ENCODE data around the gene SH3D21.

The SH3D21 gene

DNA sequence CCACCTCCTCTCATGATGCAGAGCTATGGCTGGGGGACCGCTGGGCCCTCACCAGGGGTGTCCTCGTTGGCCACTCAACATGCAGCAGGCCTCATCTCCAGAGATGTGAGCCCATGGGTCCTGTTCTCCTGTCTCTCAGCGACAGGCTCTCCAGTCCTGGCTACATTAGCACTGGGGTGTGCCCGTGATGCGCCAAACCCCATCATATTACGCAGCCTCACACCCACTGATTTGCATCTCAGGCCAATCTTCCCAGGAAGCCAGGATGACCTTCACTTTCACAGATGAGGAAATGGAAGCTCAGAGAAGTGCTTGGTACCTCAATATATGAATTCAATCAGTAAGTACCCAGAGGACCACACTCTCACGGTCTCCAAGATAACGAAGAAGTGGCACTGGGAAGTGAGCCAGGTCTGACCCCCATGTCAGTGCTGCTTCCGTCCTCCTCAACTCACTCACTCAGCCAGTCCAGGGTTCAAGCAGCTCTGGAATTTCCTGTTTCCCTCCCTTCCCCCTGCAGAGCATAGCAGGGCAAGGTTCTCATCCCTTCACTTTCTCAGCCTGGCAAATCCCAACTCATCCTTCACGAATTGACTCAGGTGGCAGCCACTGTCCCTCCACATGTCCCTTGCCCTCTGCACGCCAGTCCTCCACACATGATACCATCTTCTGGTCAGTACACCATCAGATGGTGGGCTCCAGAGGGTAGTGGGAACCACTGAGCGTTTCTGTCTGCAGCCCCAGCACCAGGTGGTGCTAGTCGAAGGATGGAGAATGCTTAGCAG lies 46.1 kb downstream of the SH3D21 start:
- Histone ChIP-seq H3K4me3 (replicated peaks; ENCODE audit: insufficient read depth, low read length) (no peak overlapping the region), H3K27me3 (ENCODE audit: insufficient read depth, poor library complexity, severe bottlenecking) (no peaks in the 10 kb centered on the region), H3K27ac (replicated peaks) (no peak overlapping the region)
- DNase-seq (ENCODE audit: low read depth in 1 of 2, low spot score in 1 of 2), result no peak
- TF ChIP-seq POLR2AphosphoS5 (IDR thresholded peaks at IDR 0.05; ENCODE audit: low read depth) (no peak), SPI1 (IDR thresholded peaks at IDR 0.05; ENCODE audit: borderline replicate concordance, low read depth) (no peak), GABPA (IDR thresholded peaks at IDR 0.05; ENCODE audit: low read depth) (no peak)
- TF ChIP-seq, protein P1, sequence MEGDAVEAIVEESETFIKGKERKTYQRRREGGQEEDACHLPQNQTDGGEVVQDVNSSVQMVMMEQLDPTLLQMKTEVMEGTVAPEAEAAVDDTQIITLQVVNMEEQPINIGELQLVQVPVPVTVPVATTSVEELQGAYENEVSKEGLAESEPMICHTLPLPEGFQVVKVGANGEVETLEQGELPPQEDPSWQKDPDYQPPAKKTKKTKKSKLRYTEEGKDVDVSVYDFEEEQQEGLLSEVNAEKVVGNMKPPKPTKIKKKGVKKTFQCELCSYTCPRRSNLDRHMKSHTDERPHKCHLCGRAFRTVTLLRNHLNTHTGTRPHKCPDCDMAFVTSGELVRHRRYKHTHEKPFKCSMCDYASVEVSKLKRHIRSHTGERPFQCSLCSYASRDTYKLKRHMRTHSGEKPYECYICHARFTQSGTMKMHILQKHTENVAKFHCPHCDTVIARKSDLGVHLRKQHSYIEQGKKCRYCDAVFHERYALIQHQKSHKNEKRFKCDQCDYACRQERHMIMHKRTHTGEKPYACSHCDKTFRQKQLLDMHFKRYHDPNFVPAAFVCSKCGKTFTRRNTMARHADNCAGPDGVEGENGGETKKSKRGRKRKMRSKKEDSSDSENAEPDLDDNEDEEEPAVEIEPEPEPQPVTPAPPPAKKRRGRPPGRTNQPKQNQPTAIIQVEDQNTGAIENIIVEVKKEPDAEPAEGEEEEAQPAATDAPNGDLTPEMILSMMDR (IDR thresholded peaks at IDR 0.05; ENCODE audit: insufficient read depth, low read length), result no peak
- TF ChIP-seq, protein P2, sequence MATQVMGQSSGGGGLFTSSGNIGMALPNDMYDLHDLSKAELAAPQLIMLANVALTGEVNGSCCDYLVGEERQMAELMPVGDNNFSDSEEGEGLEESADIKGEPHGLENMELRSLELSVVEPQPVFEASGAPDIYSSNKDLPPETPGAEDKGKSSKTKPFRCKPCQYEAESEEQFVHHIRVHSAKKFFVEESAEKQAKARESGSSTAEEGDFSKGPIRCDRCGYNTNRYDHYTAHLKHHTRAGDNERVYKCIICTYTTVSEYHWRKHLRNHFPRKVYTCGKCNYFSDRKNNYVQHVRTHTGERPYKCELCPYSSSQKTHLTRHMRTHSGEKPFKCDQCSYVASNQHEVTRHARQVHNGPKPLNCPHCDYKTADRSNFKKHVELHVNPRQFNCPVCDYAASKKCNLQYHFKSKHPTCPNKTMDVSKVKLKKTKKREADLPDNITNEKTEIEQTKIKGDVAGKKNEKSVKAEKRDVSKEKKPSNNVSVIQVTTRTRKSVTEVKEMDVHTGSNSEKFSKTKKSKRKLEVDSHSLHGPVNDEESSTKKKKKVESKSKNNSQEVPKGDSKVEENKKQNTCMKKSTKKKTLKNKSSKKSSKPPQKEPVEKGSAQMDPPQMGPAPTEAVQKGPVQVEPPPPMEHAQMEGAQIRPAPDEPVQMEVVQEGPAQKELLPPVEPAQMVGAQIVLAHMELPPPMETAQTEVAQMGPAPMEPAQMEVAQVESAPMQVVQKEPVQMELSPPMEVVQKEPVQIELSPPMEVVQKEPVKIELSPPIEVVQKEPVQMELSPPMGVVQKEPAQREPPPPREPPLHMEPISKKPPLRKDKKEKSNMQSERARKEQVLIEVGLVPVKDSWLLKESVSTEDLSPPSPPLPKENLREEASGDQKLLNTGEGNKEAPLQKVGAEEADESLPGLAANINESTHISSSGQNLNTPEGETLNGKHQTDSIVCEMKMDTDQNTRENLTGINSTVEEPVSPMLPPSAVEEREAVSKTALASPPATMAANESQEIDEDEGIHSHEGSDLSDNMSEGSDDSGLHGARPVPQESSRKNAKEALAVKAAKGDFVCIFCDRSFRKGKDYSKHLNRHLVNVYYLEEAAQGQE (IDR thresholded peaks at IDR 0.05; ENCODE audit: insufficient replicate concordance, low read depth), result no peak

DNA sequence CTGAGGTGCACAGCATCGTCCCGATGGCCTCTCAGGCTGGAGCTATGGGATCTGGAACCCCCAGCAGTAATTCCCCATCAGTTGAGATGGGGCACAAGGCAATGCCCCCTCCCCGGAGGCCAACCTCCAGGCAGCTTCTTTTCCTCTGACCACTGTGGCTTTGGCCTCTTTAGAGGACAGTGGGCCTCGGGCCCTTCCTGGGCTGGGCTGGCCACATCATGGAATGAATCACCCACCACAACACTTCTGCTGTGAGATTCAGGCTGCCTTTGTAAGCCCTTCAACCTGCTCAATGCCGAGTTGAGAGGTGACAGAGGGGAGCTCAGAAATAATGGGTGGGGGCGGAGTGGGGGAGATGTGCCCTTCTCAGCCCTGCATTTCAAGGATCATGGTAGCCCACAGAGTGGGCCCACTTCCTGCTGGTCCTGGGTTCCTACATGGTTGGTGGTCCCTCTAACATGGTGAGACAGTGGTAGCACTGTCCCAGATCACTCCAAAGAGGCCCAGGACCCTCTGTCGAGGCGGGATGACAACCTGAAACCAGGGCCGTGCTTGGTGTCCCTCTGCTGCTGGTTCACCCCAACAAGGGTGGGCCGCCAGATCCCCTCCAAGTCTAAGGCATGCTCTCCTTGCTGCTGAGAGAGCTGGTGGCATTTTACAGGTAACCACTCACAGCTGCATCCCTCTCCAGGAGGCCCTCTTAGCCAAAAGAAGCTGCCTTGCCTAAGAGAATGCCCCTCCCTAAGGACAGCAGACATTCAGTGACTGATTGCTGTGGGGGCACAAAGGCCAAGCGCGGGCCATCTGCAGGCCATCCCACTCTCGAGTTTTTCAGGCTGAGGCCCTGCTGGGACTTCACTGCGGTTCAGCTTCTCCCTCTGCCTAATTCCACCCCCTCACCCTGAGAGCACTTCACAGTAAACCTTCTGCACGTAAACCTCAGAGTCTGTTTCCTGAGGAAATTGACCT lies 47.0 kb downstream of the SH3D21 start:
- DNase-seq (ENCODE audit: low read depth in 1 of 2, low spot score in 1 of 2), result no peak
- TF ChIP-seq, protein P1 (IDR thresholded peaks at IDR 0.05; ENCODE audit: insufficient read depth, low read length), result no peak
- TF ChIP-seq POLR2AphosphoS5 (IDR thresholded peaks at IDR 0.05; ENCODE audit: low read depth) (no peak), GABPA (IDR thresholded peaks at IDR 0.05; ENCODE audit: low read depth) (no peak), SPI1 (IDR thresholded peaks at IDR 0.05; ENCODE audit: borderline replicate concordance, low read depth) (no peak)
- TF ChIP-seq, protein P2 (IDR thresholded peaks at IDR 0.05; ENCODE audit: insufficient replicate concordance, low read depth), result no peak
- Histone ChIP-seq H3K27me3 (ENCODE audit: insufficient read depth, poor library complexity, severe bottlenecking) (no peaks in the 10 kb centered on the region), H3K27ac (replicated peaks) (no peak overlapping the region), H3K4me3 (replicated peaks; ENCODE audit: insufficient read depth, low read length) (no peak overlapping the region)

DNA sequence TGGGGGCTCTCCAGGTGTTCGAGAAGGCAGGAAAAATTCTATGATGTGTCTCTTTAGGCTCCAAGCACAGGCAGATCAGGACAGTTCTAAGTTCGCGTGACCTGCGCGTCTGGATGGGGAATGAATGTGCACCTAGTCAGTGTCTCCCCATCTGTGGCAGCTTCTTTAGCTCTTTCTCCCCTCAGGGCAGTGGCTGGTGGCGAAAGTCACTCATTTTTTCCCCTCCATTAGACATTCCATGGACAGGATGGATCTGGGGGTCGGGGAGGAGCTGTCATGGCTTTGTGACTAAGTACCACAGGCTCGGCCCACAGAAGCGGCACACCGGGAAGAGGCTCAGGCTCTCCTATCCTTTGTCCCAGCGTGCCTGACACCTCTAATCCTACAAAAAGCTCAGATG lies 48.3 kb downstream of the SH3D21 start:
- Histone ChIP-seq H3K4me3 (replicated peaks; ENCODE audit: insufficient read depth, low read length) (no peak overlapping the region), H3K27me3 (ENCODE audit: insufficient read depth, poor library complexity, severe bottlenecking) (no peaks in the 10 kb centered on the region), H3K27ac (replicated peaks) (no peak overlapping the region)
- TF ChIP-seq POLR2AphosphoS5 (IDR thresholded peaks at IDR 0.05; ENCODE audit: low read depth) (no peak), GABPA (IDR thresholded peaks at IDR 0.05; ENCODE audit: low read depth) (no peak), SPI1 (IDR thresholded peaks at IDR 0.05; ENCODE audit: borderline replicate concordance, low read depth) (no peak)
- TF ChIP-seq, protein P1 (IDR thresholded peaks at IDR 0.05; ENCODE audit: insufficient read depth, low read length), result no peak
- no peak for DNase-seq (ENCODE audit: low read depth in 1 of 2, low spot score in 1 of 2)

All from HL-60 (cell line).